Calu3 (cell line): ENCODE measurements around the gene ARIH2. TPM values are rescaled to one million over a fixed set of nuclear protein-coding genes. Genes with fewer than 3 reads are reported as not detected.

Experiments
- BruUV-seq: library from RNA; stranded (reverse); fragments of 400-500 nt; replicated peaks from 2 replicates; lab custom pipeline; 2021; lab: Mats Ljungman, UMichigan
- CTCF ChIA-PET: fragments of 300-600 bp; sonication (Branson Sonifier 250); formaldehyde crosslinking; loops from one replicate; lab custom pipeline; 2022; ENCODE audit warnings: antibody characterized with exemption; lab: Charles Lee
- DNase-seq: peaks from one replicate; pipeline ENCODE4 v3.0.0; 2022
- H3K27ac Mint-ChIP-seq: one replicate; pipeline ENCODE4 v1.8.0; 2022; ENCODE audit warnings: mixed read lengths; ENCODE audit not compliant: unreplicated experiment
- H3K27me3 Mint-ChIP-seq: one replicate; pipeline ENCODE4 v1.8.0; 2022; ENCODE audit warnings: mixed read lengths; ENCODE audit not compliant: unreplicated experiment
- H3K36me3 Mint-ChIP-seq: one replicate; pipeline ENCODE4 v1.8.0; 2022; ENCODE audit warnings: mild to moderate bottlenecking, moderate library complexity, mixed read lengths; ENCODE audit not compliant: insufficient read depth, unreplicated experiment
- H3K4me1 Mint-ChIP-seq: one replicate; pipeline ENCODE4 v1.8.0; 2022; ENCODE audit warnings: mild to moderate bottlenecking, low read depth, mixed read lengths; ENCODE audit not compliant: unreplicated experiment
- H3K4me3 Mint-ChIP-seq: one replicate; pipeline ENCODE4 v1.8.0; 2022; ENCODE audit warnings: mild to moderate bottlenecking, low read depth, moderate library complexity, mixed read lengths; ENCODE audit not compliant: unreplicated experiment
- H3K9me3 Mint-ChIP-seq: one replicate; pipeline ENCODE4 v1.8.0; 2022; ENCODE audit warnings: low read depth, mixed read lengths; ENCODE audit not compliant: unreplicated experiment
- CTCF ChIP-seq: fragments of 200-600 bp; IDR thresholded peaks from one replicate; pipeline ENCODE4 v1.8.0; 2022; ENCODE audit warnings: antibody characterized with exemption; ENCODE audit not compliant: unreplicated experiment
- intact Hi-C: fragments of 100-400 bp; cut with micrococcal nuclease; formaldehyde crosslinking; loops from one replicate; pipeline ENCODE4 v1.10.0; 2022; ENCODE audit not compliant: unreplicated experiment
- microRNA-seq: library from miRNA; unstranded; fragments of <30 nt; microRNA quantifications from one replicate; pipeline ENCODE4 v1.2.0, GENCODE V29; 2022
- total RNA-seq: library from RNA; stranded (reverse); gene quantifications from 2 replicates; pipeline ENCODE4 v1.2.3, GENCODE V29; 2022

ARIH2 gene
- total RNA-seq, 1 experiment from 2014 or later, result 109 TPM

GRCh38 chr3:49032646-49033304, 114.1 kb downstream of the ARIH2 start:
- Mint-ChIP-seq H3K4me1 (peaks cover 20% of the 10 kb centered on the region), H3K4me3 (no peak overlapping the region), H3K36me3 (peaks cover 51% of the 10 kb centered on the region), H3K27me3 (no peaks in the 10 kb centered on the region), H3K9me3 (no peaks in the 10 kb centered on the region), H3K27ac (no peak overlapping the region)
- intact Hi-C loops, result no loop called here
- no TSS peak for BruUV-seq
- TF ChIP-seq CTCF, result no peak
- CTCF ChIA-PET, result interaction anchor here (0.6 kb wide), 1 partner anchor 222 kb away, joined by 3 read pairs; no protein-coding TSS in a partner anchor
- no peak for DNase-seq

- Mint-ChIP-seq H3K9me3 (no peaks in the 10 kb centered on the region), H3K27ac (no peak overlapping the region), H3K4me3 (no peak overlapping the region), H3K27me3 (no peaks in the 10 kb centered on the region), H3K36me3 (peaks cover 32% of the 10 kb centered on the region), H3K4me1 (peaks cover 2% of the 10 kb centered on the region)
- no peak for DNase-seq
- BruUV-seq, result no TSS peak
- TF ChIP-seq CTCF, result no peak
- intact Hi-C loops, result no loop called here
- CTCF ChIA-PET, result interaction anchor here (0.6 kb wide), 1 partner anchor 337 kb away, joined by 3 read pairs; no protein-coding TSS in a partner anchor
These were observed 116.0 kb downstream of the ARIH2 start for GRCh38 chr3:49034650-49035049.

GRCh38 chr3:49035281-49035680, 116.6 kb downstream of the ARIH2 start:
- Mint-ChIP-seq H3K27ac (no peak overlapping the region), H3K4me3 (no peak overlapping the region), H3K9me3 (no peaks in the 10 kb centered on the region), H3K4me1 (no peaks in the 10 kb centered on the region), H3K36me3 (peaks cover 28% of the 10 kb centered on the region), H3K27me3 (no peaks in the 10 kb centered on the region)
- DNase-seq, result no peak
- no TSS peak for BruUV-seq
- intact Hi-C loops, result no loop called here
- CTCF ChIA-PET, result no interaction called here
- no peak for TF ChIP-seq CTCF

Small RNAs within 50 kb of the gene (microRNA-seq; reads per million reads assigned to microRNA genes)
- gene MIR191 (14,858 reads per million, percentile 97 among the genes with 10 or more reads in this experiment), gene MIR425 (7,014 reads per million, percentile 94 among the genes with 10 or more reads in this experiment)

Other genes with a start within 250 kb of the ARIH2 start
- 23.1 and 26.9 TPM in 2 replicates for gene NCKIPSD, start 232.9 kb upstream of the ARIH2 start, total RNA-seq
- 87.0 and 105 TPM in 2 replicates for gene IP6K2, start 201.6 kb upstream of the ARIH2 start, total RNA-seq
- 39.0 and 48.0 TPM in 2 replicates for gene PRKAR2A, start 71.0 kb upstream of the ARIH2 start, total RNA-seq
- gene SLC25A20, start 20.0 kb upstream of the ARIH2 start, total RNA-seq, result 7.9 and 11.4 TPM in 2 replicates
- gene P4HTM, start 71.4 kb downstream of the ARIH2 start, total RNA-seq, result 63.0 and 72.0 TPM in 2 replicates
- 113 and 138 TPM in 2 replicates for gene WDR6, start 88.5 kb downstream of the ARIH2 start, total RNA-seq
- 35.1 and 40.9 TPM in 2 replicates for gene DALRD3, start 99.7 kb downstream of the ARIH2 start, total RNA-seq
- gene NDUFAF3, start 103.3 kb downstream of the ARIH2 start, total RNA-seq, result 124 and 133 TPM in 2 replicates
- 160 and 184 TPM in 2 replicates for gene IMPDH2, start 110.6 kb downstream of the ARIH2 start, total RNA-seq
- gene QRICH1, start 175.2 kb downstream of the ARIH2 start, total RNA-seq, result 97.8 and 107 TPM in 2 replicates
- gene QARS1, start 185.9 kb downstream of the ARIH2 start, total RNA-seq, result 179 and 248 TPM in 2 replicates
- 44.3 and 51.0 TPM in 2 replicates for gene USP19, start 202.0 kb downstream of the ARIH2 start, total RNA-seq
- gene LAMB2, start 214.2 kb downstream of the ARIH2 start, total RNA-seq, result 288 and 316 TPM in 2 replicates
- 19.2 and 20.2 TPM in 2 replicates for gene CCDC71, start 247.5 kb downstream of the ARIH2 start, total RNA-seq